ENCODE data around the gene FAM3A. TPM values are rescaled to one million over a fixed set of nuclear protein-coding genes. Genes with fewer than 3 reads are reported as not detected.
A peak's percentile ranks its signal among the peaks of the same experiment; 100 is the strongest.

Gene FAM3A
- total RNA-seq, 2 donors from 2014 or later, result 63.1 to 71.1 TPM

DNA sequence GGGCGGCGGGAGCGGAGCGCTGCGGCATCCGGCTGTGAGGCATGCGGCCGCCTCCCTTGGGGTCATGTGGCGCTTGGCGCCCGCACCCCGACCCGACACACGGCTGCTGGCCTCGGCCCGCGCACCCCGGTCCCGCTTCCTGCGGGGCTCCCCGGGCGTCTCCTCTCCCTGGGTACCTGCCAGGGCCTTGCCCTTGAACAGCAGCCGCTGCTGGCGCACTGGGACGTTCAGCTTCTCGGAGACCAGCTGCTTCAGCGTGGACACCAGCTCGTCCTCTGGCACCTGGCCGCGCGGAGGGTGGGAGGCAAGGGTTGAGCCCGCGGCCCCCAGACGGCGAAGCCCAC is 30.0 kb downstream of the FAM3A start:
- no peak for TF ChIP-seq CTCF (IDR thresholded peaks at IDR 0.05)
- H3K9ac ChIP-seq (ENCODE audit: low read depth in 2 of 2, low read length in 2 of 2), result peak overlapping the region; percentile 57 to 79
- H3K4me3 ChIP-seq, result peak overlapping the region; percentile 65
- no peaks in the 10 kb centered on the region for H3K27me3 ChIP-seq
- no peaks in the 10 kb centered on the region for H3K36me3 ChIP-seq
- intact Hi-C loops (cut with DNase I), result no loop called here
- H3K4me1 ChIP-seq, result no peaks in the 10 kb centered on the region
- H3K9me3 ChIP-seq, result no peaks in the 10 kb centered on the region
- peak overlapping the region; percentile 65 for H3K27ac ChIP-seq
- DNase-seq, result peak; percentile 33

DNA sequence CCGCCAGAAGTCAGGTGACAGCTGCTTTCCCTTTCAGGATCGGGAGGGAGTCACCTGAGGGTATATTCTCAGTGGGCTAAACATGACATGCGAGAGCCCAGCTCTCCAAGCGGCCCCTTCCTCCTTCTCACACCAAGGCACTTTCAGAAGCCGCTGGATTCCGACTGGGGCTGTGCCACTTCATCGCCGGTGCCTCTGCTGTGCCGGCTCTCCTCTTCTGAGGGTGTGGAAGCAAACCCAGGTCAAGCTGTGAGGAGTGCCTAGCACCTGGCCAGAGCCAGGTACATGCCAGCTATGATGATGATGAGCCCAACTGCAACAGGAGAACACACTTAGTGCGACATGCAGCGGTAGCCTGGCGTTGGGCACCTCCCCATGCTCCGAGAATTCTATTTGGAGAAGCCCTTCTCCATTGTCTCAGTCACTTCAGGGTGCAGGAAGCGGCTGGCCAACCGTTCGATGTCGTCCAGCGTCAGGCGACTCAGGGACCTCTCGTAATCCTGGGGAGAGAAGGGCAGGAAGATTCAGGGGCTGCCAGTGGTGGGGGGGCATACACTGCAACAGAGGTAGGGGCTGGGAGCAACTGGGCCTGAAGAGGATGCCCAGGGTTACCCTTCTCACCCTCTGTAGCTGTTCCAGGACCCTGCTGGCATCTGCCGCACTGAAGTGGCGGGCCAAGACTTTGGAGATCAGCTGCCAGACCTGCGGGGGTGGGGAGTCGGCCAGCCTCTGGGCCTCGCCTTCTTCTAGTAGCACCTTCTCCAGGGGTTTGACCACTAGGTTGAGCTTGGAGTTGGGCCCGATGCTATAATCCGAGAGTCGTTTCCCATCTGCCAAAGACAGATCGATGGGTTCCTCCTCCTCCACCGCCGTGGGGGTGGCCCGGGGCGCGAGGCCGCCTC is 30.6 kb downstream of the FAM3A start:
- Histone ChIP-seq H3K4me3 (peak overlapping the region; percentile 65), H3K36me3 (no peaks in the 10 kb centered on the region), H3K27me3 (no peaks in the 10 kb centered on the region), H3K9ac (ENCODE audit: low read depth in 2 of 2, low read length in 2 of 2) (peak overlapping the region; percentile 57 to 79), H3K4me1 (no peaks in the 10 kb centered on the region), H3K27ac (peak overlapping the region; percentile 65), H3K9me3 (no peaks in the 10 kb centered on the region)
- DNase-seq, result peak; percentile 16
- no peak for TF ChIP-seq CTCF (IDR thresholded peaks at IDR 0.05)
- intact Hi-C loops (cut with DNase I), result no loop called here

DNA sequence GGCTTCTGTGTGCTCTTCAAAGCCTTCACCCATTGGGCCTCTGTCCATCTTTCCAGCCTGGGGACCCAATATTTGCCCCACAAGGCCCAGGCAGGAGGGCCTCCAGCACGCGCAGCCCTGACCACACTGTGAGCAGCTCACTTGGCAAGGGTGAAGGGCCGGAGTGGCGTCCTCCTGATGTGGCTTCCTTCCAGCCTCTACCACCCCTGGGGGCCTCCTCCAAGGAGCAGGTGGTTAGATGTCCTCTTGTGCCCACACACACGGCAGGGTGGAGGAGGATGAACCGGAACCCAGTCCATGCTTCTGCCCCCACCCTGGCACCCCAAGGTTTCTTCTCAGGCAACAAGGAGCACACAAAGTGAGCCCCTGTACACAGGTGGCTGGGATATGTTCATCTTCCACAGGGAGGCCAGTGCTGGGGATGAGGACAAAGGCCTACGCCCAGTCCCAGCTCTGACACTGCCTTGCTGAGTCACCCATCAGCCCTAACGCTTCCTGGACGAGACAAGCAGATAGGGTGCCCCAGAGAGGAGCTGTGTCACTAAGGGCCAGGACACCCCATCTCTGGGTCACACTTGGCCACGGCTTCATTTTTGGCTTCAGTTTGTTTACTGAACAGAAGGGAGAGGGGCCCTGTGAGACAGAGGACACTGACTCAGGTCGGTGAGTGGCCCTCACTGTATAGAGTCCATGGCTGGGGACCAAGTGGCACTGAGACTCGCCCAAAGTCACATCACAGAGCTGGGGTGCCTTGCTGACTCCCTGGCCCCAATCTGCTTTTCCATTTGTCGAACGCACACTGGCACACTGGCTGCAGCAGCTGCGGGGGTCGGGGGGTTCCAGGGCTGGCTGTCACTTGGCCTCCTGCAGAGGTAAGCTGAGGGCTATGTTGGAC is 31.5 kb downstream of the FAM3A start:
- Histone ChIP-seq H3K9me3 (no peaks in the 10 kb centered on the region), H3K27ac (no peak overlapping the region), H3K36me3 (no peaks in the 10 kb centered on the region), H3K27me3 (no peaks in the 10 kb centered on the region), H3K4me3 (no peak overlapping the region), H3K4me1 (no peaks in the 10 kb centered on the region), H3K9ac (ENCODE audit: low read depth in 2 of 2, low read length in 2 of 2) (no peak overlapping the region)
- DNase-seq, result peak; percentile 33
- intact Hi-C loops (cut with DNase I), result no loop called here
- no peak for TF ChIP-seq CTCF (IDR thresholded peaks at IDR 0.05)

DNA sequence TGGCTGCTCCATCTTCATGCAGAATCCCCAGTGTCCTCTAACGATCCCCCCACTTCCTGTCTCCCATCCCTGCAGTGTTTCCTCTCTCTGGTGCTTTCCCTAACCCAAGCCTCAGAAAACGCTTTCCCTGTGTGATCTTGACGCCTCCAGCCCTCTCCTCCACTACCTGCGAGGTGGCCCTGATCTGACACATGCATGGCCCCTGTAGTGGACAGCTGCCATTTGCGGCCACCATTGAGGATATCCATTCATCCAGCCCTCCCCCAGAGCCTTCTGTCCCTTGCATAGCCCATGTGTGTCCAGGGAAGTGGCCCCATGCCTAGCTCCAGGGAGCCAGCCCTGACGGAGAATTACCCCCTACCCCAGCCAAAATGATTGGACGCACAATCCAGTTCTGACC is 32.7 kb downstream of the FAM3A start:
- Histone ChIP-seq H3K9ac (ENCODE audit: low read depth in 2 of 2, low read length in 2 of 2) (no peak overlapping the region), H3K27me3 (no peaks in the 10 kb centered on the region), H3K36me3 (no peaks in the 10 kb centered on the region), H3K4me3 (no peak overlapping the region), H3K9me3 (no peaks in the 10 kb centered on the region), H3K4me1 (no peaks in the 10 kb centered on the region), H3K27ac (no peak overlapping the region)
- intact Hi-C loops (cut with DNase I), result no loop called here
- no peak for TF ChIP-seq CTCF (IDR thresholded peaks at IDR 0.05)
- DNase-seq, result no peak

GRCh38 chrX:154482786-154483185 is 33.2 kb downstream of the FAM3A start:
- H3K36me3 ChIP-seq, result no peaks in the 10 kb centered on the region
- H3K4me1 ChIP-seq, result no peaks in the 10 kb centered on the region
- no peak overlapping the region for H3K27ac ChIP-seq
- DNase-seq, result no peak
- H3K9ac ChIP-seq (ENCODE audit: low read depth in 2 of 2, low read length in 2 of 2), result no peak overlapping the region
- no peaks in the 10 kb centered on the region for H3K9me3 ChIP-seq
- intact Hi-C loops (cut with DNase I), result no loop called here
- no peak overlapping the region for H3K4me3 ChIP-seq
- no peaks in the 10 kb centered on the region for H3K27me3 ChIP-seq
- no peak for TF ChIP-seq CTCF (IDR thresholded peaks at IDR 0.05)

All from colonic mucosa (tissue), 4 donors.